ENCODE measurements around the gene MEX3A.
"Not testable (repeated sequence)": the region's sequence is repeated elsewhere in the genome, so short reads cannot be mapped to it uniquely, and the experiment has no call there.

GRCh38 chr1:156116731-156117130 lies 34.5 kb upstream of the MEX3A start:
- not testable (repeated sequence) for TF ChIP-seq POLR2AphosphoS5, POLR2A (IDR thresholded peaks at IDR 0.05; ENCODE audit: low read depth, low read length)

Measured in GM12892 (cell line).